Stimulated activated CD4-positive, alpha-beta T cell treated with anti-CD3 and anti-CD28 coated beads, Interleukin-2, amount 100 ng/mL, for 4 hours (primary cell): ENCODE measurements around the gene RHPN2.
A peak's percentile ranks its signal among the peaks of the same experiment; 100 is the strongest.
"Not testable (repeated sequence)": the region's sequence is repeated elsewhere in the genome, so short reads cannot be mapped to it uniquely, and the experiment has no call there.

Experiments used
- DNase-seq: peaks from one replicate; pipeline ENCODE4 v3.0.0-alpha.2; 2020; ENCODE audit warnings: low read depth

Gene RHPN2

GRCh38 chr19:33064458-33064791 is 263 bp downstream of the RHPN2 start:
- DNase-seq: peak; percentile 9

- DNase-seq: no peak
Observed at GRCh38 chr19:33063753-33064457, 783 bp downstream of the RHPN2 start.

DNA sequence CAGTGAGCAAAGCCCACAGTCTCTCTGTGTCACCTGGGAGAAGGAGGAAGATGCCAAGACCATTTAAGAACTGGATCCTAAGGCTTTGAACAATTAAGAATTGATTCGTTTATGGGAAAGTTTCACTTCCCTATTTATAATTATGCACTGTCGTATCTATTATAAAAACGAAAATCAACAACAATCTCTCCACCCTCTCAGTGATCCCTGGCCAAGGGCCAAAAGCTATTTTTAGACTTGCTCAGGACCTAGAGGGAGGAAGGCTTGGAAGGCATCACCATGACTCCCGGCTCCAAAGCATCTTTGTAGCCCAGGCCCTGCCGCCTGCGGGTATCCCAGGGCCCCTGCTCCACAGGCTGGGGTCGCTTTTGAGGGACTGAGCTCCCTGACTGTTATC is 1.3 kb downstream of the RHPN2 start:
- DNase-seq: no peak

- DNase-seq: no peak
Observed at GRCh38 chr19:33062902-33063301, 1.8 kb downstream of the RHPN2 start.

DNA sequence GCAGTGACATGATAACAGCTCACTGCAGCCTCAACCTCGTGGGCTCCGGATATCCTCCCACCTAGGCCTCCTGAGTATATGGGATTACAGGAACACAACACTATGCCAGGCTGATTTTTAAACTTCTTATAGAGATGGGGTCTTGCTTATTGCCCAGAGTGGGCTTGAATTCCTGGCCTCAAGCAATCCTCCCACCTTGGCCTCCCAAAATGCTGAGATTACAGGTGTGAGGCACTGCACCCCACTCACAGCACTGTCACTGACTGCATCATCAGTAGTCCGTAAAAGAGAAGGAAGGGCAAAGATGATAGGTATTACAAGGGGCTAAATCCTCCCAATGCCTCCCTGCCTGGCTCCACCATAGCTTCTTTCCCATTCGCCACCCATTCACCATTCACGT is 4.1 kb downstream of the RHPN2 start:
- DNase-seq: no peak

- no peak for DNase-seq
Observed at GRCh38 chr19:33055718-33056117, 9.0 kb downstream of the RHPN2 start.

DNA sequence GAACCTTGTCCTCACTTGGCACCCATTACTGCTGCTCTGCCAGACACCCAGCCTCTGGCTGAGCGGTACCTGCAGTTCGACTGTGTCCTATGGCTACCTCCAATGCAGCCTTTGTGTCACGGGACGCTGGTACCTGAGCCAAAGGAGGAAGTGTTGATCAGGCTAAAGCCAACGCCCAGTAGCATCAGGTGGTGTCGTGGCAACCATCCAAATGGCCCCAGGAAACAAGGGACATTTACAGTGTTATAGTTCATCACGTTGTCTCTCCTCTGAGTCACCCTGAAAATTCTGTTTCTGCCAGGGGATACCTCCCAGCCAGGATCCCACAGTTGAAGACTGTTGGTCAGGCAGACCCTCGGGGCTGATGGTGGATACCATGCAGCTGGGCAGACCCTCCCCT is 10.1 kb downstream of the RHPN2 start:
- DNase-seq: no peak

- DNase-seq: no peak
Observed at GRCh38 chr19:33052352-33052972, 12.2 kb downstream of the RHPN2 start.

GRCh38 chr19:33050110-33050509 is 14.6 kb downstream of the RHPN2 start:
- DNase-seq: no peak

DNA sequence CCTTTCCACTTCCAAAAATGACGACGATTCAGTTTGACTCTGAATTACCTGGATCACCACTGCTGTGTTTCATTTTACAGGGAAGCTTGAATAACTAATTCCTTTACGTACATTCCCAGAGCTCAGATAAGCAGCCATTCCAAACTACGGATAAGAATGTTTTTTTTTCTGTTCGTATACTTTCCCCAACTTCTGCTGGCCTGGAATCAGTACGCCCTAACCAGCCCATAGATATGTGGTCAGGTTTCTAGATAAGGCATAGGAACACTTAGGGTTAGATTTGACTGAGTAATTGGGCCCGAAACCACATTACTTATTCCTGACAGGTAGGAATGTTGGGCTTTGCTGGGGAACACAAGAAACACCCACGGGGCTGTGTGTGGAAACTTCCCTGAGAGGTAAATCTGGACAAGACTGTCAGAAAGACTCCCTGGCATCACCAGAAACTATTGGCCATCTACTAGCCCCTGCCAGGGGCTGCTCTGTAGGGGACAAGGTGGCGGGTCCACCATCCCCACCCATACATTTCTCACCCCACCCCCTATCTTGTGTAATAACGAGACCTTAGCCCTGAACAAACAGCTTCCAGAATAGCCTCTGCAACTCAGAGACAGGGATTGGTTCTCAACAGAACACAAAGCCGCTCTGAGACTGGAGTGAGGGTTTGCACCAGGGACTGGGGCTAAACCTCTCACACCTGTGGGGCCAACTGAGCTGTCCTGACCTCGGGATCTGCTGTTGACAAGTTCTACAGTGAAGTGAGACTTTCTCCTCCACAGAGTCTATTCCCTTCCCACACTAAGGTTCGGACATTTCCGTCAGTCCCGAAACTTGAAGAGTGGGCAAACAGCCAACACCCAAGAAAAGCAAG is 15.6 kb downstream of the RHPN2 start:
- no peak for DNase-seq

GRCh38 chr19:33047422-33047821 is 17.3 kb downstream of the RHPN2 start:
- no peak for DNase-seq

GRCh38 chr19:33041828-33042160 is 22.9 kb downstream of the RHPN2 start:
- not testable (repeated sequence) for DNase-seq

DNA sequence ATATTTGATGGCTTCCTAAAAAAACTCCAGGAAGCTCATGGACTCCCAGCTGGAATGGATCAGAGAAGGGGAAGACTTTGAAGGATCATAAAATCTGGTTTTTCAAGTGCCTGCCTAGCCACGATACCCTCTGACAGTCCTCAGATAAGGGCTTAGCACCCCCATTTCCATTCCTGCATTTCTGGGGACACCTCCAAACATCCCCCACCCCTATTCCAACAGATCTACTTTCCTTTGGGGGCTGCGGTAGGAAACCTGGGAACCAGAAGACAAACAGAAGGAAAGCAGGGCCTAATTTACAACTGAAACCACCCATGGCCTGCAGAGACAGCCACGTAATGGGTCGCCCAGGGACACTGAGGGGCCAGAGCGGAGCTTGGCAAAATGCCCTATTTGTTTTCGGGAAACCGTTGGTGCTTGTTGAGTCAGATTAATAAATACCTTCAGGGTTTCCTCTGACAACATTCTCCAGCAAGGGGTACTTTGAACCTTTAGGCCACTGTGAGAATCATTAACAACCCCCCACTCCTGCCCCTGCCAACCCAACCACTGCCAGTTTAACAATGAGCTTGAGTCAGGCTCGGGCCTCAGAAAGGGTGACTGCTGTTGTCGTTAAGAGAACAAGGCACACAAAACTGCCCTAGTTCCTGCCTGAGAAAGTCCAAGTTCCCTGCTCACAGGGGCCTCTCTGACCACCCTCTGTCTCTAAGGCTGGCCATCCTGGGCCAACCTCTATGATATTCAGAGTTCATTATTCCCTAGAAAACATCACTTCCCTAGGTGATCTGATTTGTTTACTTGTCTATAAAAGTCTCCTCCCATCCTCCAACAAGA is 23.5 kb downstream of the RHPN2 start:
- DNase-seq: no peak

- DNase-seq: no peak
Observed at GRCh38 chr19:33039815-33040214, 24.9 kb downstream of the RHPN2 start.

- DNase-seq: no peak
Observed at GRCh38 chr19:33039108-33039599, 25.5 kb downstream of the RHPN2 start.

- DNase-seq: not testable (repeated sequence)
Observed at GRCh38 chr19:33037168-33038025, 27.3 kb downstream of the RHPN2 start.

DNA sequence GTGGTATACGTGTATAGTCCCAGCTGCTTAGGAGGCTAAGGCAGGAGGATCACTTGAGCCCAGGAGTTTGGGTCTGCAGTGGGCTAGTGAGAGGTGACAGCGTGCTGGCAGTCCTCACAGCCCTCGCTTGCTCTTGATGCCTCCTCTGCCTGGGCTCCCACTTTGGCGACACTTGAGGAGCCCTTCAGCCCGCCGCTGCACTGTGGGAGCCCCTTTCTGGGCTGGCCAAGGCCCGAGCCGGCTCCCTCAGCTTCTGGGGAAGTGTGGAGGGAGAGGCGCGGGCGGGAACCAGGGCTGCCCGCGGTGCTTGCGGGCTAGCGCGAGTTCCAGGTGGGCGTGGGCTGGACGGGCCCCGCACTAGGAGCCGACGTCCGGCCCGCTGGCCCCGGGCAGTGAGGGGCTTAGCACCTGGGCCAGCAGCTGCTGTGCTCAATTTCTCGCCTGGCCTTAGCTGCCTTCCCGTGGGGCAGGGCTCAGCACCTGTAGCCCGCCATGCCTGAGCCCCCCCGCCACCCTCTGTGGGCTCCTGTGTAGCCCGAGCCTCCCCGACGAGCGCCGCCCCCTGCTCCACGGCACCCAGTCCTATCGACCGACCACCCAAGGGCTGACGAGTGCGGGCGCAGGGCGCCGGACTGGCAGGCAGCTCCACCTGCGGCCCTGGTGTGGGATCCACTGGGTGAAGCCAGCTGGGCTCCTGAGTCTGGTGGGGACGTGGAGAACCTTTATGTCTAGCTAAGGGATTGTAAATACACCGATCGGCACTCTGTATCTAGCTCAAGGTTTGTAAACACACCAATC is 28.1 kb downstream of the RHPN2 start:
- not testable (repeated sequence) for DNase-seq

DNA sequence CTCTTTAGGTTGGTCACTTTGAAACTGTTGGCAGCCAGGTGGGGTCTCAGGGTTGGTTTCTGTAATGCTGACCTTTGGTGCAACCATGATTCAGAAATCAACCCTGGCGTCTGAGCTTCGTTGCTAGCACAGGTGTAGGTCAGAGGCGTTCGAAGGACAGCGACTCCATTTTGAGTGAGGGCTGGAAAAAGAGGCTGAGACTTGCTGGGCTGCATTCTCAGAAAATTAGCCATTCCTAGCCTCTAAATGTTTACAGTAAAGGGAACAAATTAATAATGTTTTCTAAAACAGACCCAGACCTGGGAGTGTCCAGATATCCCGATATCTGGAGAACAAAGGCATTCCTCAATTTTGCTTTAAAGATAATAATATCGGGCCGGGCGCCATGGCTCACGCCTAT is 29.2 kb downstream of the RHPN2 start:
- DNase-seq: no peak

- DNase-seq: no peak
Observed at GRCh38 chr19:33032218-33032781, 32.4 kb downstream of the RHPN2 start.

DNA sequence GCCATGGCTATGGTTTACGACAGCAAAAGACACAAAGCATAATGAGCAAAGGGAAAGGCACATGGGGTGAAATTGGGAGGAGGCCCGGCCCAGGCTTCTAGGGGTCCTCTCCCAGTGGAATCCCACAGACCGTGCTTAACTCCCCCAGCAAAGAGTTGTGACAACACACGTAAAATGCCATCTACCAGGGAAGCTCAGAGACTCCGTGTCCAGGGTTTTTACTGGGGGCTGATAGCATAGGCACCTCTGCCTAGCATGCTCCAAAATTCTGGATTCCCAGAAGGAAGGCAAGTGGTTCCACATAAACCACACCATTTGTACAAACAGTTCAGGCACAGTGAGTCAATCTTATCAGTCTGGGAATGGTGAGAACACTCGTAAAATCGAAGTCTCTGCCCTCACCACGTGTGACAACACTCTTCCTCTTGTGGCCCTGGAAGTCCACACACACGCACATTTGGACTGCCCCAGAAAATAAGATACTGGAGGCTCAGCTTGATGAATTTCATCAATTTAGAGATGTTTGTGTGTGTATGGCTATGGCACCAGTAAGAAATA is 34.9 kb downstream of the RHPN2 start:
- DNase-seq: no peak
